Aorta (tissue), 5 donors: ENCODE measurements around the gene MESD. TPM values are rescaled to one million over a fixed set of nuclear protein-coding genes. Genes with fewer than 3 reads are reported as not detected.

Source experiments
- ATAC-seq: fragments of 200-7000 bp; cut with Tn5 transposase; one replicate; pipeline ENCODE4 v1.9.1; 2022; ENCODE audit warnings: moderate library complexity; ENCODE audit not compliant: low FRiP score
- DNase-seq, 2 donors: peaks; one replicate each; pipeline ENCODE4 v3.0.0-alpha.2; 2020
- H3K27ac ChIP-seq, 2 donors: one replicate each; pipeline ENCODE4 v1.5.1; 2013; ENCODE audit warnings: low read length in 2 of 2, mild to moderate bottlenecking in 2 of 2, moderate library complexity in 2 of 2, control low read depth in 1 of 2, inconsistent platforms in 1 of 2, low read depth in 1 of 2
- H3K27me3 ChIP-seq, 2 donors: one replicate each; pipeline ENCODE4 v1.6.1; 2013; ENCODE audit warnings: control low read depth in 1 of 2, low read length in 1 of 2, mild to moderate bottlenecking in 1 of 2, moderate library complexity in 1 of 2; ENCODE audit not compliant: insufficient read depth in 2 of 2, control insufficient read depth in 1 of 2
- H3K36me3 ChIP-seq, 2 donors: one replicate each; pipeline ENCODE4 v1.6.1; 2013; ENCODE audit warnings: control low read depth in 1 of 2, low read length in 1 of 2, mild to moderate bottlenecking in 1 of 2; ENCODE audit not compliant: insufficient read depth in 2 of 2, control insufficient read depth in 1 of 2
- H3K4me1 ChIP-seq, 2 donors: one replicate each; pipeline ENCODE4 v1.6.1; 2013; ENCODE audit warnings: low read length in 2 of 2, control low read depth in 1 of 2, mild to moderate bottlenecking in 1 of 2, moderate library complexity in 1 of 2; ENCODE audit not compliant: insufficient read depth in 2 of 2, control insufficient read depth in 1 of 2
- H3K4me3 ChIP-seq, 2 donors: one replicate each; pipeline ENCODE4 v1.5.1; 2013; ENCODE audit warnings: low read length in 2 of 2, control low read depth in 1 of 2, mild to moderate bottlenecking in 1 of 2
- H3K9me3 ChIP-seq: one replicate; pipeline ENCODE4 v1.6.1; 2013; ENCODE audit warnings: mild to moderate bottlenecking, low read length; ENCODE audit not compliant: control insufficient read depth
- WGBS, 2 donors: extraction: QIAGEN DNeasy Blood & Tissue Kit; methylation state at CpG; one replicate each; pipeline ENCODE4 v1.1.7; 2013; 5-methylcytosine and 5-hydroxymethylcytosine counted together
- intact Hi-C, 2 donors: fragments of 100-400 bp; cut with DNase I; formaldehyde crosslinking; loops; one replicate each; pipeline versions ENCODE4 v1.14.2 to v1.15.0; 2022
- polyA plus RNA-seq, 2 donors: library from polyadenylated mRNA; stranded (reverse); fragments of 200-250 nt; gene quantifications; one replicate each; pipeline ENCODE4 v1.2.3, GENCODE V29; 2013
- total RNA-seq, 2 donors: library from RNA; stranded (reverse); fragmentation: NEBNext Ultra II Directional; extraction: Animal tissue kit (Norgen Biotek cat#: 25700); gene quantifications; one replicate each; pipeline ENCODE4 v1.2.1, GENCODE V29; 2021
- donor health status: healthy with polysubstance abuse.
- donor health status: Bipolar disorder and iron deficiency.
- donor health status: DM: no; HTN: no; CAD: no.
- donor health status: DM: no; HTN: no; CAD: no.
- donor health status: DM: yes; HTN: yes; CAD: no.

Gene MESD
- total and polyA plus RNA-seq, 4 donors: 11.2 to 31.0 (median 20.1) TPM

GRCh38 chr15:80953953-80954778, 35.5 kb downstream of the MESD start:
- Histone ChIP-seq H3K27me3 (no peaks in the 10 kb centered on the region), H3K36me3 (peaks cover 1 to 4% of the 10 kb centered on the region in 2 donors), H3K4me1 (peaks cover 0 to 3% of the 10 kb centered on the region in 2 donors), H3K27ac (no peak overlapping the region), H3K9me3 (no peaks in the 10 kb centered on the region), H3K4me3 (no peak overlapping the region)
- intact Hi-C loops: no loop called here
- ATAC-seq (no peak), DNase-seq (no peak)
- 95 to 97% methylated on average over 9 of the region's 9 CpGs for WGBS, 2 donors

- Histone ChIP-seq H3K27me3 (no peaks in the 10 kb centered on the region), H3K4me1 (peaks cover 0 to 3% of the 10 kb centered on the region in 2 donors), H3K36me3 (peaks cover 0 to 4% of the 10 kb centered on the region in 2 donors), H3K9me3 (no peaks in the 10 kb centered on the region), H3K27ac (no peak overlapping the region), H3K4me3 (no peak overlapping the region)
- DNase-seq (no peak), ATAC-seq (no peak)
- 94 to 96% methylated on average over 12 of the region's 12 CpGs for WGBS, 2 donors
- intact Hi-C loops: no loop called here
Observed at GRCh38 chr15:80953001-80953952, 36.3 kb downstream of the MESD start.

GRCh38 chr15:80951941-80952340, 37.7 kb downstream of the MESD start:
- Histone ChIP-seq H3K4me1 (no peaks in the 10 kb centered on the region), H3K9me3 (no peaks in the 10 kb centered on the region), H3K4me3 (no peak overlapping the region), H3K27ac (no peak overlapping the region), H3K36me3 (peaks cover 0 to 10% of the 10 kb centered on the region in 2 donors), H3K27me3 (no peaks in the 10 kb centered on the region)
- ATAC-seq (no peak), DNase-seq (no peak)
- intact Hi-C loops: no loop called here
- 67 to 70% methylated on average over 5 of the region's 5 CpGs for WGBS, 2 donors

- H3K4me3 ChIP-seq: no peak overlapping the region
- WGBS, 2 donors: 92 to 93% methylated on average over 8 of the region's 8 CpGs
- H3K36me3 ChIP-seq: peaks cover 0 to 13% of the 10 kb centered on the region in 2 donors
- H3K27me3 ChIP-seq: no peaks in the 10 kb centered on the region
- intact Hi-C loops: no loop called here
- ATAC-seq: no peak
- no peaks in the 10 kb centered on the region for H3K9me3 ChIP-seq
- no peaks in the 10 kb centered on the region for H3K4me1 ChIP-seq
- no peak for DNase-seq
- H3K27ac ChIP-seq: no peak overlapping the region
Observed at GRCh38 chr15:80950291-80951078, 39.1 kb downstream of the MESD start.

DNA sequence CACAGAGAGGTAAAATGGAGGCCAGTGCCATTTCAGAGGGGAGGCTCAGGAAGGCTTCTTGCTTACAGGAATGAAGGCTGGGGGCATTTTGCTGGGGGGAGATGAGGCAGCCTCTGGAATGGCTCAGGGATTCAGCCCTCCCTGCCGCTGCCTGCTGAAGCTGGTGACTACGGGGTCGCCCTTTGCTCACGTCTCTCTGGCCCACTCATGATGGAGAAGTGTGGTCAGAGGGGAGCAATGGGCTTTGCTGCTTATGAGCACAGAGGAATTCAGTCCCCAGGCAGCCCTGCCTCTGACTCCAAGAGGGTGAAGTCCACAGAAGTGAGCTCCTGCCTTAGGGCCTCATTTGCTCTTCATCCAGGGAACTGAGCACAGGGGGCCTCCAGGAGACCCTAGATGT, 39.9 kb downstream of the MESD start:
- Histone ChIP-seq H3K9me3 (no peaks in the 10 kb centered on the region), H3K36me3 (peaks cover 0 to 13% of the 10 kb centered on the region in 2 donors), H3K27ac (no peak overlapping the region), H3K4me1 (no peaks in the 10 kb centered on the region), H3K4me3 (no peak overlapping the region), H3K27me3 (no peaks in the 10 kb centered on the region)
- DNase-seq (no peak), ATAC-seq (no peak)
- intact Hi-C loops: no loop called here
- 97 to 100% methylated on average over 4 of the region's 4 CpGs for WGBS, 2 donors

DNA sequence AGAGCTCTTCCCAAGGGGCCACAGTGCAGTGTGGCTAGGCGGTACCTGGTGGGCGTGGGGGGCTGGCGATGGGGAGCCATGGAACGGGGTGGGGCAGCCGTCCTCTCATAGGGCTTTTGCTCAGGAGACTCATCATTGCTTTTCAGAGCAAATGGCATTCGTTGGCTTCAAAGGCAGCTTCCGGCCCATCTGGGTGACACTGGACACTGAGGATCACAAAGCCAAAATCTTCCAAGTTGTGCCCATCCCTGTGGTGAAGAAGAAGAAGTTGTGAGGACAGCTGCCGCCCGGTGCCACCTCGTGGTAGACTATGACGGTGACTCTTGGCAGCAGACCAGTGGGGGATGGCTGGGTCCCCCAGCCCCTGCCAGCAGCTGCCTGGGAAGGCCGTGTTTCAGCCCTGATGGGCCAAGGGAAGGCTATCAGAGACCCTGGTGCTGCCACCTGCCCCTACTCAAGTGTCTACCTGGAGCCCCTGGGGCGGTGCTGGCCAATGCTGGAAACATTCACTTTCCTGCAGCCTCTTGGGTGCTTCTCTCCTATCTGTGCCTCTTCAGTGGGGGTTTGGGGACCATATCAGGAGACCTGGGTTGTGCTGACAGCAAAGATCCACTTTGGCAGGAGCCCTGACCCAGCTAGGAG, 40.8 kb downstream of the MESD start:
- ATAC-seq (no peak), DNase-seq (no peak)
- no peak overlapping the region for H3K27ac ChIP-seq
- H3K4me1 ChIP-seq: no peaks in the 10 kb centered on the region
- H3K4me3 ChIP-seq: no peak overlapping the region
- H3K36me3 ChIP-seq: peaks cover 0 to 13% of the 10 kb centered on the region in 2 donors
- no peaks in the 10 kb centered on the region for H3K27me3 ChIP-seq
- WGBS, 2 donors: 90 to 93% methylated on average over 13 of the region's 13 CpGs
- intact Hi-C loops: no loop called here
- H3K9me3 ChIP-seq: no peaks in the 10 kb centered on the region

DNA sequence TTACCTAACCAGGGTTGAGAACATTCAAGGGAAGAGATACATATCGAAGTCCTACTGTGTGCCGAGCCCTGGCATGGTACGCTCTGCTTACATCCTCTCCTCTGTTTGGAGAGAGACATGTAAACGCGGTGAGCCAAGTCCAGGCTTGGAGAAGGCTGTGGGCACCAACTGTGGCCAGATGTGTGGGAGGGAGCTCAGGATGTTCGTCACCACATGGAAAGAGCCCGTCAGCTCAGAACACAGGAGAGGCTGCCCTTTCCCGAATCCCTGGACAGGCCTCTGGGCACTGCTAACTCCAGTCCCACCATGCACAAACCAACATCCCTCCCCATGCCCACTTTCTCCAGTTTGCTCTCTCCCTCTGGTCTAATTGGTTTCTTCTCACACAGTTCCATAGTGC, 43.0 kb downstream of the MESD start:
- Histone ChIP-seq H3K27me3 (no peaks in the 10 kb centered on the region), H3K9me3 (no peaks in the 10 kb centered on the region), H3K4me1 (no peaks in the 10 kb centered on the region), H3K4me3 (no peak overlapping the region), H3K36me3 (peaks cover 0 to 13% of the 10 kb centered on the region in 2 donors), H3K27ac (no peak overlapping the region)
- ATAC-seq (no peak), DNase-seq (no peak)
- WGBS, 2 donors: 88 to 89% methylated on average over 8 of the region's 8 CpGs
- intact Hi-C loops: no loop called here

DNA sequence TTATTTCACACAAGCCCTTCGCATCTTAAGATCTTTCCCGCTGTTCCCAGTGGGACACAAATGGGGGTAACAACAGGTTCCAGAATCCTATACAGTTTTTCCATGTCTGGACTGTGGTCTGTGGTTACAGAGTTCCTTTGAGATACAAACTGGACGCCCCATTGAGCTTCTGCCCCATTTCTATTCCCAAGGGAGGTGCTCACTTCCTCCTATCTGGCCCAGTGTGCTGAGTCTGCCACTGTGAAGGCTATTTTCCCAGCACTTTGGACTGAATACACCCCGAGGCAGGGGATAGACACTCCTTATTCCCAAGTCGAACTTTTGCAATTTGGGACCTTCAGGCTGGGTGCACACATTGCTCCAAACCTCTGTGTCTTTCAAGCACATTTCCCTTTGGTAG, 44.0 kb downstream of the MESD start:
- Histone ChIP-seq H3K27ac (no peak overlapping the region), H3K9me3 (no peaks in the 10 kb centered on the region), H3K4me1 (no peaks in the 10 kb centered on the region), H3K4me3 (no peak overlapping the region), H3K36me3 (peaks cover 0 to 13% of the 10 kb centered on the region in 2 donors), H3K27me3 (no peaks in the 10 kb centered on the region)
- 87 to 88% methylated on average over 5 of the region's 5 CpGs for WGBS, 2 donors
- ATAC-seq (no peak), DNase-seq (no peak)
- intact Hi-C loops: no loop called here
